ENCODE measurements around the gene TAP1. TPM values are rescaled to one million over a fixed set of nuclear protein-coding genes. Genes with fewer than 3 reads are reported as not detected.

The TAP1 gene
- total RNA-seq: 8.3 TPM

GRCh38 chr6:32853541-32854375 lies at the start of gene TAP1, which contains the start of gene PSMB9:
TAP1 (minus strand) TSS chr6:32853704; CDS start chr6:32853636, 68 bp downstream.
PSMB9 (plus strand) TSS chr6:32854192; CDS start chr6:32854230, 38 bp downstream.

GRCh38 chr6:32843979-32844838 lies 9.3 kb downstream of the TAP1 start, which contains the start of gene PSMB8:
PSMB8 (minus strand) TSS chr6:32844047; CDS start chr6:32843996, 51 bp downstream.

GRCh38 chr6:32838114-32838958 lies 15.2 kb downstream of the TAP1 start, which contains the start of gene TAP2:
TAP2 (minus strand) TSS chr6:32838739; CDS start chr6:32838233, 506 bp downstream.

GRCh38 chr6:32816746-32817204 lies 36.7 kb downstream of the TAP1 start, which contains the start of gene HLA-DOB:
HLA-DOB (minus strand) TSS chr6:32817002; CDS start chr6:32816951, 51 bp downstream.

Small RNAs within 50 kb of the gene (small RNA-seq; reads per million reads assigned to genes)
- gene HLA-Z: not detected

Other genes starting within 250 kb of the TAP1 start
- 0.92 TPM for gene HLA-DQA1, start 216.3 kb downstream of the TAP1 start, total RNA-seq
- 4.4 TPM for gene HLA-DQB1, start 187.0 kb downstream of the TAP1 start, total RNA-seq
- gene HLA-DQA2, start 112.3 kb downstream of the TAP1 start, total RNA-seq: not detected
- gene HLA-DQB2, start 90.2 kb downstream of the TAP1 start, total RNA-seq: not detected
- not detected for gene HLA-DOB, start 36.7 kb downstream of the TAP1 start, total RNA-seq
- 6.5 TPM for gene TAP2, start 15.0 kb downstream of the TAP1 start, total RNA-seq
- gene PSMB8, start 9.7 kb downstream of the TAP1 start, total RNA-seq: 5.8 TPM
- 3.2 TPM for gene PSMB9, start 488 bp upstream of the TAP1 start, total RNA-seq
- gene HLA-DMB, start 87.3 kb upstream of the TAP1 start, total RNA-seq: 2.3 TPM
- 0.46 TPM for gene HLA-DMA, start 99.4 kb upstream of the TAP1 start, total RNA-seq
- gene BRD2, start 114.9 kb upstream of the TAP1 start, total RNA-seq: 87.0 TPM
- gene HLA-DOA, start 155.9 kb upstream of the TAP1 start, total RNA-seq: 1.2 TPM
- 2.1 TPM for gene HLA-DPA1, start 219.9 kb upstream of the TAP1 start, total RNA-seq
- gene HLA-DPB1, start 222.3 kb upstream of the TAP1 start, total RNA-seq: 8.3 TPM